ENCODE data around the gene MAPKAPK2.
"Not testable (repeated sequence)": the region's sequence is repeated elsewhere in the genome, so short reads cannot be mapped to it uniquely, and the experiment has no call there.

DNA sequence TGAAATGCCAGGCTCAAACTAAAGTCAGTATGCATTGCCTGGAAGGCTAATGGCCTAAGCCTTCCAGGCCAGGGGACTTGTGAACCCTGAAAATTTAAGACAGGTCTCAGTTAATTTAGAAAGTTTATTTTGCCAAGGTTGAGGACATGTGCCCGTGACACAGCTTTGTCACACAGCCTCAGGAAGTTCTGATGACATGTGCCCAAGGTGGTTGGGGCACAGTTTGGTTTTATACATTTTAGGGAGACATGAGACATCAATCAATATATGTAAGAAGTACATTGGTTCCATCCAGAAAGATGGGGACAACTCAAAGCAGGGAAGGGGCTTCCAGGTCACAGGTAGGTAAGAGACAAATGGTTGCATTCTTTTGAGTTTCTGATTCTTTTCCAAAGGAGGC, 81.1 kb downstream of the MAPKAPK2 start:
- not testable (repeated sequence) for TF ChIP-seq CTCF (optimal IDR thresholded peaks at IDR 0.05 in 1 of 3, IDR thresholded peaks at IDR 0.05 in 1 of 3, conservative IDR thresholded peaks at IDR 0.05 in 1 of 3; ENCODE audit: extremely low read depth in 1 of 3, insufficient read depth in 2 of 3, low read length in 3 of 3); EZH2 (IDR thresholded peaks at IDR 0.05; ENCODE audit: low read length)
